Endothelial cell (in vitro differentiated cells): Measurements from ENCODE around the gene TTC23. TPM values are rescaled to one million over a fixed set of nuclear protein-coding genes. Genes with fewer than 3 reads are reported as not detected.
A peak's percentile ranks its signal among the peaks of the same experiment; 100 is the strongest.

Source experiments
- DNase-seq: peaks from one replicate; pipeline ENCODE4 v3.0.0; 2021; ENCODE audit warnings: low spot score
- H3K27ac Mint-ChIP-seq: one replicate; pipeline ENCODE4 v1.8.0; 2021; ENCODE audit warnings: mixed read lengths, inconsistent platforms; ENCODE audit not compliant: unreplicated experiment
- H3K27me3 Mint-ChIP-seq: one replicate; pipeline ENCODE4 v1.8.0; 2021; ENCODE audit warnings: mild to moderate bottlenecking, moderate library complexity, mixed read lengths, inconsistent platforms; ENCODE audit not compliant: unreplicated experiment
- H3K36me3 Mint-ChIP-seq: one replicate; pipeline ENCODE4 v1.8.0; 2021; ENCODE audit warnings: mild to moderate bottlenecking, low read depth, mixed read lengths, inconsistent platforms; ENCODE audit not compliant: unreplicated experiment
- H3K4me1 Mint-ChIP-seq: one replicate; pipeline ENCODE4 v1.8.0; 2021; ENCODE audit warnings: mild to moderate bottlenecking, mixed read lengths, inconsistent platforms; ENCODE audit not compliant: unreplicated experiment
- H3K4me3 Mint-ChIP-seq: one replicate; pipeline ENCODE4 v1.8.0; 2021; ENCODE audit warnings: mild to moderate bottlenecking, mixed read lengths, inconsistent platforms; ENCODE audit not compliant: unreplicated experiment
- H3K9me3 Mint-ChIP-seq: one replicate; pipeline ENCODE4 v1.8.0; 2021; ENCODE audit warnings: mixed read lengths, inconsistent platforms; ENCODE audit not compliant: unreplicated experiment
- total RNA-seq: library from RNA; stranded (reverse); fragmentation: NEBNext Ultra II Directional; extraction: Animal tissue kit (Norgen Biotek cat#: 25700); gene quantifications from one replicate; pipeline ENCODE4 v1.2.1, GENCODE V29; 2021; ENCODE audit not compliant: unreplicated experiment
- TF ChIP-seq, protein P1 (sequence below): fragments of 200-600 bp; sonication (generic); IDR thresholded peaks from one replicate; pipeline ENCODE4 v1.5.0; 2021; ENCODE audit warnings: antibody characterized with exemption; ENCODE audit not compliant: unreplicated experiment

Gene TTC23
- total RNA-seq, 1 donor from 2014 or later = 24.3 TPM

GRCh38 chr15:99101501-99101900 lies 147.9 kb downstream of the TTC23 start:
- DNase-seq = no peak
- Mint-ChIP-seq H3K27me3 (peaks cover 4% of the 10 kb centered on the region), H3K27ac (no peak overlapping the region), H3K9me3 (no peaks in the 10 kb centered on the region), H3K36me3 (no peaks in the 10 kb centered on the region), H3K4me1 (peaks cover 2% of the 10 kb centered on the region), H3K4me3 (no peak overlapping the region)
- TF ChIP-seq, protein P1, sequence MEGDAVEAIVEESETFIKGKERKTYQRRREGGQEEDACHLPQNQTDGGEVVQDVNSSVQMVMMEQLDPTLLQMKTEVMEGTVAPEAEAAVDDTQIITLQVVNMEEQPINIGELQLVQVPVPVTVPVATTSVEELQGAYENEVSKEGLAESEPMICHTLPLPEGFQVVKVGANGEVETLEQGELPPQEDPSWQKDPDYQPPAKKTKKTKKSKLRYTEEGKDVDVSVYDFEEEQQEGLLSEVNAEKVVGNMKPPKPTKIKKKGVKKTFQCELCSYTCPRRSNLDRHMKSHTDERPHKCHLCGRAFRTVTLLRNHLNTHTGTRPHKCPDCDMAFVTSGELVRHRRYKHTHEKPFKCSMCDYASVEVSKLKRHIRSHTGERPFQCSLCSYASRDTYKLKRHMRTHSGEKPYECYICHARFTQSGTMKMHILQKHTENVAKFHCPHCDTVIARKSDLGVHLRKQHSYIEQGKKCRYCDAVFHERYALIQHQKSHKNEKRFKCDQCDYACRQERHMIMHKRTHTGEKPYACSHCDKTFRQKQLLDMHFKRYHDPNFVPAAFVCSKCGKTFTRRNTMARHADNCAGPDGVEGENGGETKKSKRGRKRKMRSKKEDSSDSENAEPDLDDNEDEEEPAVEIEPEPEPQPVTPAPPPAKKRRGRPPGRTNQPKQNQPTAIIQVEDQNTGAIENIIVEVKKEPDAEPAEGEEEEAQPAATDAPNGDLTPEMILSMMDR = no peak

DNA sequence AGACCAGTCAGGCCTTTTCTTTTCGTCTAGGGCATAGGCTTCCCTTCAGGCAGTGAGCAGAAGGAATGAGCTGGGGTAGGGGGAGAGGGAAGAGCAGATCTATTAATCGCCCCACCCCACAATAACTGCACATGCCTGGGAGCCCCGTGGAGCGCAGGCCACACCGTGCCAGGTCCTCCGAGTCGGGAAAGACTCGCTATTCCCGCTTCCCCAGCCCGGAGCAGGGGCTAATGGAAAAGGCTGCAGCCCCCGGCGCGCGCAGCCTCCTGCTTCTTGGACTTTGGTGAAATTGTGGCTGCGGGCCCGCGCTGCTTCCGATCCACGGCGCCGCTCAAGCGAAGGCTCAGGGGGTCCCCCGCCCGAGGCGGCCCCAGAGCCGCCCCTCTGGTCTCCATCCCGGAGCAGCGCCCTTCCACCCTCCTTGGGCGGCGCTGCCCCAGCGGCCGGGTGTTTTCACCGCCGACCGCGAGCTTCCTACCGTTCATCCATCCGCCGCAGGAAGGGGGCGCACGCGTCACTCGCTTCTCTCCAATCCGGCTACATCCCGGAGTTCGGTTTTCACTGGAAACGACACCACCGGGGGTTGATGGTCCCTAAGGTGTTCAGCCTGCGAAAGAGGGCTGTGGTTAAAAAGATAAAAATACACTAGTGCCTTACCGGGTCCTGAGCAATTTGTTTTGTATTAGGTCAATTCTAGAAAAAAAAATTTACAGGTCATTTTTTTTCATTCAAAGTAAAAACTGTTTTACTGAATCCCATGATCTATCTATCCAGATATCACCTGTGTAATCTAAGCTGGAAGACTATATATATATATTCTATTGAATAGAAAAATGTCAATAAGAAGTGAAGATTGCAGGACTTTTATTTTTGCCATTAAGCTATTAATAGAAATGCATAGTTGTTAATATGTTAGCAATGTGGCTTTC lies 148.9 kb downstream of the TTC23 start:
- Mint-ChIP-seq H3K4me1 (no peaks in the 10 kb centered on the region), H3K9me3 (no peaks in the 10 kb centered on the region), H3K27me3 (peaks cover 1% of the 10 kb centered on the region), H3K4me3 (no peak overlapping the region), H3K36me3 (no peaks in the 10 kb centered on the region), H3K27ac (no peak overlapping the region)
- TF ChIP-seq, protein P1 = peak; percentile 75
- peak; percentile 89 for DNase-seq

DNA sequence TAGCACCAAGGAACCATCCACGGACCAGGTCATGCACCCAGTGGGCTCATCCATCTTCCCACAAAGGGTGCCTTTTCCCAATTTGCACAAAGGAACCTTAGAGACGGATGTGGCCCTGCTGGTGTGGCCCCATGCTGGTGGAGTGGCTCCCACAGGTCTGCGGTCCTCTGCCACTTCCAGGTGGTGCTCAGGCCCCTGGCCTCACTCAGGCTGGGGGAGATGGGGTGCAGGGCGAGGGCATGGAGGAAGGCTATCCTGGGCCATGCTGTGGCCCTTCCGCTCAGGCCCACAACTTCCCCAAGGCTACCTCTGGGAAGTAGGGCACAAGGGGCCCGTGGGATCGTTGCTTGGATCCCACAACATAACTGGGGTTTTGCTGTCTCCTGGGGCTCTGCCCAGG lies 149.7 kb downstream of the TTC23 start:
- Mint-ChIP-seq H3K4me3 (no peak overlapping the region), H3K27me3 (peaks cover 1% of the 10 kb centered on the region), H3K9me3 (no peaks in the 10 kb centered on the region), H3K27ac (no peak overlapping the region), H3K36me3 (no peaks in the 10 kb centered on the region), H3K4me1 (no peaks in the 10 kb centered on the region)
- DNase-seq = no peak
- TF ChIP-seq, protein P1 = no peak

DNA sequence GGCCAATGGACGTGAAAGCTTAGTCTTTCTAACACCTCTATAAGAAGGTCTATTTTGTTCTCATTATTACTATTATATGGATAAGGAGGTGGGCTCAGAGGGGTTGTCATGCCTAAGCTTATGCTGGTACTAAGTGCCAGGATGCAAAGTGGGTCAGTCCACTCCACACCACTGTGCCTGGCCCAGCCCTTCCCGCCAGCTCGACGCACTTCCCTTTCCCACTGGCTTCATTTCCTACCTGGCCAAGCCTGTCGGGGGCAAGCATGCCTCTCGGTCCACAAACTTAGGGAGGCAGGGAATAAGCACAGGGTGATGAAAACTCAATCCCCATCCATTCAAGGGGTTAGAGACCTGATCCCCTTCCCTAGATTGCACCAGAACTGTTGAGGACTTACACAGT lies 150.4 kb downstream of the TTC23 start:
- Mint-ChIP-seq H3K9me3 (no peaks in the 10 kb centered on the region), H3K4me1 (no peaks in the 10 kb centered on the region), H3K4me3 (no peak overlapping the region), H3K36me3 (no peaks in the 10 kb centered on the region), H3K27ac (no peak overlapping the region), H3K27me3 (peaks cover 1% of the 10 kb centered on the region)
- no peak for DNase-seq
- TF ChIP-seq, protein P1 = no peak

- H3K4me1 Mint-ChIP-seq = no peaks in the 10 kb centered on the region
- H3K9me3 Mint-ChIP-seq = no peaks in the 10 kb centered on the region
- H3K27ac Mint-ChIP-seq = no peak overlapping the region
- TF ChIP-seq, protein P1 = no peak
- peaks cover 1% of the 10 kb centered on the region for H3K27me3 Mint-ChIP-seq
- no peaks in the 10 kb centered on the region for H3K36me3 Mint-ChIP-seq
- no peak for DNase-seq
- no peak overlapping the region for H3K4me3 Mint-ChIP-seq
Measured at GRCh38 chr15:99098426-99098825, 151.0 kb downstream of the TTC23 start.
